PC-3 (cell line): ENCODE measurements around the gene AHCYL2. TPM values are rescaled to one million over a fixed set of nuclear protein-coding genes. Genes with fewer than 3 reads are reported as not detected.
A peak's percentile ranks its signal among the peaks of the same experiment; 100 is the strongest.

ENCODE experiments used
- ATAC-seq: fragments of 200-7000 bp; cut with Tn5 transposase; 2 replicates; pipeline ENCODE4 v1.9.1; 2020; ENCODE audit warnings: mild to moderate bottlenecking, moderate library complexity
- BruUV-seq: library from RNA; stranded (reverse); fragments of 400-500 nt; replicated peaks from 2 replicates; lab custom pipeline; 2021; lab: Mats Ljungman, UMichigan
- CTCF ChIA-PET: fragments of 300-600 bp; sonication (Branson Sonifier 250); formaldehyde crosslinking; loops from one replicate; lab custom pipeline; 2022; ENCODE audit warnings: antibody characterized with exemption; lab: Charles Lee
- POLR2A ChIA-PET: fragments of 300-600 bp; sonication (Branson Sonifier 250); formaldehyde crosslinking; loops from one replicate; lab custom pipeline; 2022; ENCODE audit warnings: antibody characterized with exemption; ENCODE audit not compliant: unreplicated experiment; lab: Charles Lee
- DNase-seq: peaks from one replicate; pipeline ENCODE4 v3.0.0-alpha.2; 2015
- H2AFZ ChIP-seq: fragments of 300-600 bp; sonication (generic); 2 replicates; pipeline ENCODE4 v1.6.0; 2016; ENCODE audit warnings: antibody characterized with exemption, low read length
- H3F3A ChIP-seq: fragments of 300-600 bp; sonication (generic); one replicate; pipeline ENCODE4 v1.6.0; 2017; ENCODE audit warnings: antibody characterized with exemption, low read length, control low read depth, mild to moderate bottlenecking; ENCODE audit not compliant: unreplicated experiment
- H3K27ac ChIP-seq: fragments of 300-600 bp; sonication (generic); 2 replicates; pipeline ENCODE4 v1.5.1; 2016; ENCODE audit warnings: mild to moderate bottlenecking, low read length
- H3K27me3 ChIP-seq: fragments of 300-600 bp; sonication (generic); 2 replicates; pipeline ENCODE4 v1.6.1; 2016; ENCODE audit warnings: low read length, mixed read lengths
- H3K36me3 ChIP-seq: fragments of 300-600 bp; sonication (generic); 2 replicates; pipeline ENCODE4 v1.6.1; 2016; ENCODE audit warnings: low read depth, mixed run types, low read length, mixed read lengths
- H3K4me1 ChIP-seq: fragments of 300-600 bp; sonication (generic); 2 replicates; pipeline ENCODE4 v1.5.1; 2016; ENCODE audit warnings: low read length; ENCODE audit not compliant: insufficient read depth
- H3K4me2 ChIP-seq: fragments of 300-600 bp; sonication (generic); 2 replicates; pipeline ENCODE4 v1.6.0; 2016; ENCODE audit warnings: low read length
- H3K4me3 ChIP-seq: fragments of 300-600 bp; sonication (generic); 2 replicates; pipeline ENCODE4 v1.5.1; 2016; ENCODE audit warnings: mild to moderate bottlenecking, low read length, mixed read lengths
- H3K79me2 ChIP-seq: fragments of 300-600 bp; sonication (generic); 2 replicates; pipeline ENCODE4 v1.6.1; 2017; ENCODE audit warnings: low read length, mixed read lengths
- H3K9ac ChIP-seq: fragments of 300-600 bp; sonication (generic); 2 replicates; pipeline ENCODE4 v1.6.0; 2016; ENCODE audit warnings: mild to moderate bottlenecking, low read length
- H3K9me2 ChIP-seq: fragments of 300-600 bp; sonication (generic); replicated peaks from 2 replicates; pipeline ENCODE4 v1.6.1; 2016; ENCODE audit warnings: mixed run types, low read length, mixed read lengths
- H3K9me3 ChIP-seq: fragments of 300-600 bp; sonication (generic); 2 replicates; pipeline ENCODE4 v1.6.1; 2016; ENCODE audit warnings: low read length, mixed read lengths
- H4K20me1 ChIP-seq: fragments of 300-600 bp; sonication (generic); 2 replicates; pipeline ENCODE4 v1.6.1; 2016; ENCODE audit warnings: low read length, mixed read lengths
- CTCF ChIP-seq: fragments of 300-600 bp; sonication (generic); conservative IDR thresholded peaks from 2 replicates; pipeline ENCODE4 v1.5.1; 2017; ENCODE audit warnings: antibody characterized with exemption, low read depth, mild to moderate bottlenecking, low read length
- EZH2 ChIP-seq: fragments of 300-600 bp; sonication (generic); IDR thresholded peaks from one replicate; pipeline ENCODE4 v1.6.1; 2017; ENCODE audit warnings: antibody characterized with exemption, mild to moderate bottlenecking, low read length; ENCODE audit not compliant: unreplicated experiment
- EZH2phosphoT487 ChIP-seq: fragments of 300-600 bp; sonication (generic); IDR thresholded peaks from 2 replicates; pipeline ENCODE4 v1.6.1; 2018; ENCODE audit warnings: mild to moderate bottlenecking, antibody characterized with exemption, low read length, borderline replicate concordance
- intact Hi-C: fragments of 100-400 bp; cut with micrococcal nuclease; formaldehyde crosslinking; loops from 2 replicates; pipeline ENCODE4 v1.9.0; 2023
- total RNA-seq: library from RNA; depleted of rRNA; stranded (reverse); fragments of >200 nt; gene quantifications from 2 replicates; pipeline ENCODE4 v1.2.3, GENCODE V29; 2014

The AHCYL2 gene
- total RNA-seq, 1 experiment from 2014 or later: 9.2 TPM

DNA sequence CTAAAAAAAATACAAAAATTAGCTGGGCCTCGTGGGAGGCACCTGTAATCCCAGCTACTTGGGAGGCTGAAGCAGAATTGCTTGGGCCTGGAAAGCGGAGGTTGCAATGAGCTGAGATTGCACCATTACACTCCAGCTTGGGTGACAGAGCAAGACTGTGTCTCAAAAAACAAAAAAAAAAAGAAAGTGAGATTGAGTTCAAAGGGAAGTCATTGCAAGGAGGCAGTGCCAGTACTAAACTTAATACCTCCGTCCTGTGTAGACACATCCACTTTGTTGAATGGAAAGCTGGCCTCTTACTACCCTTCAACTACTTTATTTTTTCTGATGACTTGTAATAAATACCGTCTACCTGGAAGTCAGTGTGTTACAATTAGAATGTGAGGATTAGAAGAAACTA is 31.0 kb downstream of the AHCYL2 start:
- H4K20me1 ChIP-seq: no peaks in the 10 kb centered on the region
- DNase-seq: no peak
- ChIA-PET CTCF (no interaction called here), POLR2A (no interaction called here)
- no peak overlapping the region for H2AFZ ChIP-seq
- no peaks in the 10 kb centered on the region for H3K27me3 ChIP-seq
- no peaks in the 10 kb centered on the region for H3K4me1 ChIP-seq
- no peaks in the 10 kb centered on the region for H3K79me2 ChIP-seq
- no peaks in the 10 kb centered on the region for H3K9me2 ChIP-seq
- no peaks in the 10 kb centered on the region for H3K9me3 ChIP-seq
- H3K36me3 ChIP-seq: no peaks in the 10 kb centered on the region
- BruUV-seq: no TSS peak
- ATAC-seq: no peak
- H3K4me2 ChIP-seq: no peak overlapping the region
- H3K9ac ChIP-seq: no peak overlapping the region
- TF ChIP-seq CTCF (no peak), EZH2phosphoT487 (no peak), EZH2 (no peak)
- H3K4me3 ChIP-seq: no peak overlapping the region
- H3F3A ChIP-seq: no peaks in the 10 kb centered on the region
- intact Hi-C loops: no loop called here
- H3K27ac ChIP-seq: no peak overlapping the region

GRCh38 chr7:129256221-129256620 is 31.4 kb downstream of the AHCYL2 start:
- DNase-seq (no peak), ATAC-seq (peak; percentile 43)
- intact Hi-C loops: no loop called here
- no peak for TF ChIP-seq CTCF
- TF ChIP-seq EZH2phosphoT487: no peak
- no peak for TF ChIP-seq EZH2
- Histone ChIP-seq H3K27ac (no peak overlapping the region), H3K9me3 (no peaks in the 10 kb centered on the region), H3K4me2 (no peak overlapping the region), H3K4me3 (no peak overlapping the region), H3K27me3 (no peaks in the 10 kb centered on the region), H3K9me2 (no peaks in the 10 kb centered on the region), H4K20me1 (no peaks in the 10 kb centered on the region), H3K9ac (no peak overlapping the region), H2AFZ (no peak overlapping the region), H3K4me1 (no peaks in the 10 kb centered on the region), H3K79me2 (no peaks in the 10 kb centered on the region), H3F3A (no peaks in the 10 kb centered on the region), H3K36me3 (no peaks in the 10 kb centered on the region)
- CTCF ChIA-PET: no interaction called here
- BruUV-seq: no TSS peak
- POLR2A ChIA-PET: no interaction called here

GRCh38 chr7:129257168-129257567 is 32.3 kb downstream of the AHCYL2 start:
- no peaks in the 10 kb centered on the region for H3K36me3 ChIP-seq
- H3K27me3 ChIP-seq: no peaks in the 10 kb centered on the region
- no peaks in the 10 kb centered on the region for H4K20me1 ChIP-seq
- ChIA-PET CTCF (no interaction called here), POLR2A (no interaction called here)
- H2AFZ ChIP-seq: no peak overlapping the region
- no TSS peak for BruUV-seq
- no peak overlapping the region for H3K4me3 ChIP-seq
- H3K9me2 ChIP-seq: no peaks in the 10 kb centered on the region
- no peaks in the 10 kb centered on the region for H3F3A ChIP-seq
- no peak overlapping the region for H3K4me2 ChIP-seq
- no peaks in the 10 kb centered on the region for H3K4me1 ChIP-seq
- H3K79me2 ChIP-seq: no peaks in the 10 kb centered on the region
- ATAC-seq (no peak), DNase-seq (no peak)
- TF ChIP-seq CTCF (no peak), EZH2 (no peak), EZH2phosphoT487 (no peak)
- no peaks in the 10 kb centered on the region for H3K9me3 ChIP-seq
- no peak overlapping the region for H3K9ac ChIP-seq
- no peak overlapping the region for H3K27ac ChIP-seq
- intact Hi-C loops: no loop called here
